GM12801 (cell line): ENCODE results near the gene SLC10A4.

Experiments
- CTCF ChIP-seq: IDR thresholded peaks from one replicate; pipeline ENCODE4 v1.5.1; 2011; ENCODE audit warnings: control low read depth; ENCODE audit not compliant: insufficient read length; ENCODE audit errors: extremely low read depth

SLC10A4 gene

GRCh38 chr4:48475770-48476169, 7.4 kb upstream of the SLC10A4 start:
- TF ChIP-seq CTCF = no peak

GRCh38 chr4:48478273-48478672, 4.9 kb upstream of the SLC10A4 start:
- TF ChIP-seq CTCF = no peak

DNA sequence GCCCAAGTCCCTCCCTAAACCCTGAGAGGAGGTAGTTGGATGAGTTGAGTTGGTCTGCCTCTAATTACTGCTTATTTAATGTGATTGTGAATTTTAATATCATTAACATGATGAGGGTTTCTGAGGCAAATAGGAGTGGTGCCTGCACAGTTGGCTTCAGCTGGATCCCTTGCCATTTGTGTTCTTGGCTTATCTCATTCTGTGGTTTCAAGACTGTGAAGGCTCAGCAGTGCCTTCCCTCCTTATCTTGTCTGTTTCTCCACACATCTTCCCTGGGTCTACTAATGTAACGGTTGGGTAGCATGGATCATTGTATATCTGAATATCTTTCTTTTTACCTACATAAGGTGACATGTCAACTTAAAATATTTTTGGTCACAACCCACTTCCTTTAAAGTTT, 1.6 kb upstream of the SLC10A4 start:
- TF ChIP-seq CTCF = no peak

DNA sequence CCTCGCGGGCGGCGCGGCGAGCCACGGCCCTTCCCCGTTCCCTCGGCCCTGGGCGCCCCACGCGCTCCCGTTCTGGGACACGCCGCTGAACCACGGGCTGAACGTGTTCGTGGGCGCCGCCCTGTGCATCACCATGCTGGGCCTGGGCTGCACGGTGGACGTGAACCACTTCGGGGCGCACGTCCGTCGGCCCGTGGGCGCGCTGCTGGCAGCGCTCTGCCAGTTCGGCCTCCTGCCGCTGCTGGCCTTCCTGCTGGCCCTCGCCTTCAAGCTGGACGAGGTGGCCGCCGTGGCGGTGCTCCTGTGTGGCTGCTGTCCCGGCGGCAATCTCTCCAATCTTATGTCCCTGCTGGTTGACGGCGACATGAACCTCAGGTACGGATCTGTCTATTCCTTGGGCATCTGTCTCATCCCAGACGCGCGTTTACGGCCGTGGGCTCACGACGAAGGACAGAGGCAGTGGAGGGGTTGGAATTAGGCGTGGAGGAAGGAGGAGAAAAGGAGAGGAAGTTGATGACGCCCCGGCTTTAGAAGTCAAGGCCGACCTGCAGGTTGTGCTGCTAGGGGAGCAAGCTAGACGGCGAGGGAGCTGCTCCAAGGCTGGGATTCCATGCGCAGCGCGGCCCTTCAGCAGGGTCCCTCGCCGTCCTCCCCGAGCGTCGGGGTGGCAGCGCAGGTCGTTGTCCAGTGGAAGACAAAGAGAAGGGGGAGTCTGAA, 792 bp downstream of the SLC10A4 start:
- TF ChIP-seq CTCF = no peak

DNA sequence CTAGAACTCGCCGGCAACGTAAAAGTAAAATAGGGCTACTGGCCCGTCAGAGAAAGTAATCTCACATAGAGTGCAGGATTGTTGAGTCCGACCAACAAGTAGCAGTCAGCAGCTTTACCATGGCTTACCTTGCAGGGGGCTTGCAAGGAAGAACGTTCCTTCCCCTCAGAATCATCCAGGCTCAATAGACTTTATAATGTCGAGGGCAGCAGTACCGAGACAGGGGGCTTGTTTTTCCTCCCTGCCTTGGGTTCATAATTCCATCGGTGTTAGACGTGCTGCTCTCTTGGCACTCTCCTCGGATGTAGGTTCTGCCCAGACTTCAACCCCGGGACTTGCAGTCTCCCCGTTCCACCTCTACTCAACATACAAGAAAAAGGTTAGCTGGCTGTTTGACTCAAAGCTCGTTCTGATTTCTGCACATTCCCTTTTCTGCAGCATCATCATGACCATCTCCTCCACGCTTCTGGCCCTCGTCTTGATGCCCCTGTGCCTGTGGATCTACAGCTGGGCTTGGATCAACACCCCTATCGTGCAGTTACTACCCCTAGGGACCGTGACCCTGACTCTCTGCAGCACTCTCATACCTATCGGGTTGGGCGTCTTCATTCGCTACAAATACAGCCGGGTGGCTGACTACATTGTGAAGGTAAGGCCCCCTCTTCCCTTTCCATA, 1.5 kb downstream of the SLC10A4 start:
- no peak for TF ChIP-seq CTCF

DNA sequence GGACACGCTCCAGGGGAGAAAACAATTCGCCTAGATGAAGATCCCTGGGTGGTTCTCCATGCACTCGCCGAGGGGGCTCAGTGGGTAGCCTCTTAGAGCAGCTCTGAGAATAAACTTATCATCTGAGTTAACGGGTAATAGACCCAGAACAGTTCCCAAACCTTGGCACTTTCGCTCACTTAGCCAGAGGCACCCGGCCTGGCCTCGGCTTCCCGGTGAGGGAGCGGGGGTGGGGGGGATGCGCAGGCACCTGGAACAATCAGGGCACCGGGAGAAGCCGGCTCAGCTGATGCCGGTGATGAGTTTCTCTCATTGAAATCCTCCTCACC, 6.5 kb downstream of the SLC10A4 start:
- TF ChIP-seq CTCF = no peak

DNA sequence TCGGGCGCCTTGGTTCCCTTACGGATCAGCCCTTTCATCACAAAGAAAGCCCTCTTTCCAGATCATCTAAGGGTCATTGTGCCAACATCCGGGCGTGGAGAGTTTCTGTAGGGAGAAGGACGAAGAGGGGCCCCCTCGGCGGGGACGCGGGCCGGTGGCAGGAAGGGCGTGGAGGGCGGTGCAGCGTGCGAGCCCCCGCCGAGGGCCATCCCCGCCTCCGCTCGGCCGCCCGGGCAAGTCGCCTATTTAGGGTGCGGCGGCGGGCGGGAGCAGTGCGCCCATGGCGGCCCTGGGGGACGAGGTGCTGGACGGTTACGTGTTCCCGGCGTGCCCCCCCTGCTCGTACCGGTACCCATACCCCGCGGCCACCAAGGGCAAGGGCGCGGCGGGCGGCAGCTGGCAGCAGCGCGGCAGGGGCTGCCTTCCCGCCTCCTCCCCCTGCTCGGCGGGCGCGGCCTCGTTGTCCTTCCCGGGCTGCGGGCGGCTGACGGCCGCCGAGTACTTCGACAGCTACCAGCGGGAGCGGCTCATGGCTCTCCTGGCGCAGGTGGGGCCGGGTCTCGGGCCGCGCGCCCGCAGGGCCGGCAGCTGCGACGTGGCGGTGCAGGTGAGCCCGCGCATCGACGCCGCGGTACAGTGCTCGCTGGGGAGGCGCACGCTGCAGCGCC, 7.0 kb downstream of the SLC10A4 start, which contains the start of gene ZAR1:
TSS of gene ZAR1 (plus strand) at position 241 of the 668 bp plus-strand sequence. CDS start at position 281, 40 bp downstream.
- no peak for TF ChIP-seq CTCF
